Caki2 (cell line): ENCODE measurements around the gene LRRFIP2. TPM values are rescaled to one million over a fixed set of nuclear protein-coding genes. Genes with fewer than 3 reads are reported as not detected.
"Not testable (repeated sequence)": the region's sequence is repeated elsewhere in the genome, so short reads cannot be mapped to it uniquely, and the experiment has no call there.

Experiments used
- DNase-seq: peaks from one replicate; pipeline ENCODE4 v3.0.0-alpha.2; 2015; ENCODE audit warnings: low read depth
- in situ Hi-C: cut with HindIII; loops from 2 replicates; pipeline ENCODE4 v1.10.0; 2016; ENCODE audit warnings: low sequenced_read_pairs, low pct_unique_long_range_greater_than_20kb, mixed read lengths
- total RNA-seq: library from RNA; depleted of rRNA; stranded (reverse); fragments of >200 nt; shearing (Covaris generic); gene quantifications from 2 replicates; pipeline ENCODE4 v1.2.3, GENCODE V29; 2014; ENCODE audit warnings: low replicate concordance

The LRRFIP2 gene
- total RNA-seq, 1 experiment from 2014 or later: 16.2 TPM

DNA sequence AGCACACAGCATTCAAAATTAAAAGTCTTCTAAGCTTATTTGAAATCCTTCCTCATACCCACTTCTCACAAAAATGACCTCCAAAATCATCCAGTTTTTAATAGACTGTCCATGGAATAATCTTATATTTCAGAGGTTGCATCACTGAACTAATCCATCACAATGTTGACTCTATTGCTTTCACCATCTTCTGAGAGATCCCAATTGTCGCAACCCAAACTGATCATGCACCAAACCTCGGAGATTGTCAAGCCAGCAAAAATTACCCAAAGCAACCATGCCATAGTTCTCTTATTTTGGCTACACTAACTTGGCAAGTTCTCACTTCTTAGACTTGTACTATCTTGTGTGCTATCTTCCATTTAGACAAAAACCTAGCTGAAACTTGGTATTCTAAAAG, 75.5 kb downstream of the LRRFIP2 start:
- in situ Hi-C loops: no loop called here
- no peak for DNase-seq

DNA sequence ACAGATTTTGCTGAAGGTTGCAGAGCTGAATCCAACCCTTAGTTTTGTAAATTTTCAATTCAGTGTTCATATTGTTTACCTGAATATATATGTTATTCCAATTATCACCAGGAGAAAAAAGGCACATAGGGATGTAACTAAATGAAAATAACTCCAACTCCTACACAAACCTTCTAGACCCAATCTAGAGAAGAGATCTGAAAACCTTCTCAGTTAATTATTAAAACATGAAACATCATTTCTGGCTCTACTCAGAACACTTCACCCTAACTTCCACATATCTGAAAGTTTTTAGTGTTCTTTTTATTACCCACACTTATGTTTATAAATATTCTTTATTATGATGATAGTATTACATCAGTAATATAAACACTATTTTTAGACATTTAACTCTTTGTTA, 76.6 kb downstream of the LRRFIP2 start:
- DNase-seq: peak; percentile 34
- in situ Hi-C loops: no loop called here

DNA sequence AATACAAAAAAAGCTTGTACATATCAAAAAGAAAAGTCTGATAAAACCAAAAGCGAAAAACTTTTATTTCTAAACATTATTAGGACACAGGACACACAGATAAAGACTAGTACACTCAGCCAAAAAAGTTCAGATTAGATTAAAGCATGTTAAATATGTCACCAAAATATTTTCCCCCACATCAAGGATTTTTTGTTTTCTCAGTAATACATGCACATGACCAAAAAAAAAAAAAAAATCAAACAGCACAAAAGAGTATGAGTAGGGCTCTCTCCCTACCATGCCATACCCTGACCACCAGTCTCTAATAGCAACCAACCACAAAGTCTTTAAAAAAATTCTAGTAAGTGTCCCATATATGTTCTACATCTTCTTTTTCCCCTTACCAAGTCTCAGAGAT, 77.4 kb downstream of the LRRFIP2 start:
- in situ Hi-C loops: no loop called here
- no peak for DNase-seq

DNA sequence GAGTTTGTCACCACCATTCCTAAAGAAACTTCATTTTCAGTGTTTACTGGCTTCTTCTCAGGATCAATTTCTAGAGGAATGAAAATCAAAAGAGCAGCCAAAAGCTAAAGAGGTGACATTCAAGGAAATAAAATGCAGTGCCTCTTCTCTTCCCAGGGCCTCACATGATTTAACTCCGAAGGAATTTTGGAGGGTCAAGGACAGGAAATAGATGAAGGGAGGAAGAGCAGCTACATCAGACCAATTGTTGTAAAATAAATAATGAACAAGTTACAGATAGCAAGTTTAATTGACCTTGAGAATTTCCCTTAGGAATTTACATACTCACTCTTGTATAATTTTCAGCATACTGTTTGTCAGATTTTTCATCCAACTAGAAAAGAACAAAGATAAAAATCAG, 78.1 kb downstream of the LRRFIP2 start:
- peak; percentile 18 for DNase-seq
- in situ Hi-C loops: no loop called here

DNA sequence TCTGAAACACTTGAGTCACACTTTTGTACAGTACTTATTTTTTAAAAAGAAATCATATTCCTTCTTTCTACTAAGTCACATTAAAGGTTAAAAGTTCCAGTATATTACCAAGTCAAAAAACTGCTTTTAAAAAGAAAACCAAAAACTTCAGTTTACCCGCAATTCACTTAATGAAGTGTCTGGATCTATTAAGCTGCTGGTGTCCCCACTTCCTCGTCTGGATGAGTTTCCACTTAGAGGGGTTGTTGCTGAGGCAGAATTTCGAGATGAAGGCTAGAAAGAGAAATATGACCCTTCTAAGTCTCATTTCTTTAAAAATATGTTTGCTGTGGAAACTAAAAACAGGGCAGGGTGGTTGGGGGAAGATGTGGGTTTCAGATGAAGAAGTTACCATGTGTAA, 79.7 kb downstream of the LRRFIP2 start:
- in situ Hi-C loops: no loop called here
- DNase-seq: no peak

DNA sequence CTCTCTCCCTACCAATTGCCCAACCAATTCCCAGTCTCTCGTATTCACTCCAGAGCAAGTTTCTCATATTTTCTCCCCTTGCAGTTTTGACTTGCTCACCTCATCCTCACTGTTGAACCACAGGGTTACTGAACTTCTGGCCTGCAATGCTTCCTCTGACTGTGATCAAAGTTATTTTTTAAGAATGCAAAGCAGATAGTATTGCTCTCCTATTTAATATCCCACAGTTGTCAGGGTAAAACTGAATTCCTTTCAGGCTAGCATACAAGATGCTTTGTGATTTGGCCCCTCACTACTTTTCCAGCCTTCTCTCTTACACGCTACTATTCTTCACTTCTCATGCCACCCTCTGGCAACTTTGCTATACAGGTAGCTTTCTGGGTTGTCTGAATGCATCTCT, 80.9 kb downstream of the LRRFIP2 start:
- no peak for DNase-seq
- in situ Hi-C loops: no loop called here

DNA sequence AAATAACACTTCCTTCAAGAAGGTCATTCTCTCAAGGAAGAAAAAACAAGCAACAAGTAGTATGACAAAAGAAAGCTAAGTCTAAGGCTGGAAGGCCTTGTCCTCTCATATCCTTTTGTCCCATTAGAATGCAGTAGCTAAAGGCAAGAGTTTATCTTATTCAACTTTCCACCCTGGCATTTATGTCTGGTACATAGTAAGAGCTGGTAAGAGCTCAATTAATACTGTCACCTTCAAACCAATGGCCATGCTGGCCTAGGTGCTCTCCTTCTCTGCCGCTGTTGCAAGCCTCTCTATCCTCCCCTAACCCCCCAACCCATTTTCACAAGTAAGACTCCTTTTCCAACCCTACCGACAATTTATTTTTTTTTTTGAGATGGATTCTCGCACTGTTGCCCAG, 81.9 kb downstream of the LRRFIP2 start:
- in situ Hi-C loops: no loop called here
- DNase-seq: no peak

DNA sequence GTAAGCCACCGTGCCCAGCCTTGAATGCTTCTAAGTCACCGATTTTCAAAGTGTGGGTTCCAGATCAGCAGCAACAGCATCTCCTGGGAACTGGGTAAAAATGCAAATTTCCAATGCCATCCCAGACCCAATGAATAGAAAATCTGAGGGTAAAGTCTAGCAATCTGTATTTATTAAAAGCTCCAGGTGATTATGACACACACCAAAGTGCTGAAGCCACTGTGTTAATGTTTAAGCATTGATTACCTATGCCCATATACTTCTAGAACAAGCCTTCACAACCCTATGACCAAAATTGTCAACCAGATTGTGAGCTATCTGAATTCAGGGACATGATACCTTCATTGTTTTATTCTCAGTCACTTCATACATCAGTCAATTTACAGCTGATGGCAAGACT, 86.5 kb downstream of the LRRFIP2 start:
- DNase-seq: no peak
- in situ Hi-C loops: no loop called here

DNA sequence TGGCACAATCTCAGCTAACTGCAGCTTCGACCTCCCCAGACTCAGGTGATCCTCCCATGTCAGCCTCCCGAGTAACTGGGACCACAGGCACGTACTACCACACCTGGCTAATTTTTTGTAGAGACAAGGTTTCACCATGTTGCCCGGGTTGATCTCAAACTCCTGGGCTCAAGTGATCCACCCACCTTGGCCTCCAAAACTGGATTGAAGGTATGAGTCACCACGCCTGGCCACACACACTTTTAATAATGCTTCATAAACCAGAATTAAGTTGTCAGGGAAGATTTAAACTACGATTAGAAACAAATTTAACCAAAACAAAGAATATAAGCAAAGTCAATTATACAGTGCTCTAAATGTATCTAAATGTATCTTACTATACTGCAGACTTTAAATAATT, 87.5 kb downstream of the LRRFIP2 start:
- no peak for DNase-seq
- in situ Hi-C loops: no loop called here

DNA sequence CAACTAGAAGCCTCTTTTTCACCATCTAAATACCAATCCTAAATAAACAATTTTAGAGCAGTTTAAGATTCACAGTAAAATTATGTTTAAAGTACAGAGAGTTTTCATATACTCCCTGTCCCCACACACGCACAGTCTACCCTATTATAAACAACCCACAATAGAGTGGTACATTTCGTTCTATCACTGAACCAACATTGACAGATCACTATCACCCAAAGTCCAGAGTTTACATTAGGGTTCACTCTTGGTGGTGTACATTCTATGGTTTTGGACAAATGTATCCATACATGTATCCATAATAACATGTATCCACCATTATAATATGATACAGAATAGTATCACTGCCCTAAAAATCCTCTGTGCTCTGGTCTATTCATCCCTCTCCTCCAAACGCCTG, 92.1 kb downstream of the LRRFIP2 start:
- in situ Hi-C loops: no loop called here
- no peak for DNase-seq

DNA sequence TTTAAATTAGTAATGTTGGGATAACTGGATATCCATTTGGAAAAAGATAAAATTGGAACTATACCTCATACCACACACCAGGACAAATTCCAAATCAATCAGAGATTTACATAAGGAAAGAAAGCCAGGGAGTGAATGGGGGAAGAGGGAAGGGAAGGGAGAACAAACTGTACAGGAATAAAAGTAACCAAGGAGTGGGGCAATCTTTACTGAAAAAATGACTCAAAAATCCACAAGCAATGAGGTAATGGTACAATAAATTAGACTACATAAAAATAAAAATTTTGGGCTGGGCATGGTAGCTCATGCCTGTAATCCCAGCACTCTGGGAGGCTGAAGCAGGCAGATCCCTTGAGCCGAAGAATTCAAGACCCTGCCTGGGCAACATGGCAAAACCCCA, 98.4 kb downstream of the LRRFIP2 start:
- no peak for DNase-seq
- in situ Hi-C loops: no loop called here

DNA sequence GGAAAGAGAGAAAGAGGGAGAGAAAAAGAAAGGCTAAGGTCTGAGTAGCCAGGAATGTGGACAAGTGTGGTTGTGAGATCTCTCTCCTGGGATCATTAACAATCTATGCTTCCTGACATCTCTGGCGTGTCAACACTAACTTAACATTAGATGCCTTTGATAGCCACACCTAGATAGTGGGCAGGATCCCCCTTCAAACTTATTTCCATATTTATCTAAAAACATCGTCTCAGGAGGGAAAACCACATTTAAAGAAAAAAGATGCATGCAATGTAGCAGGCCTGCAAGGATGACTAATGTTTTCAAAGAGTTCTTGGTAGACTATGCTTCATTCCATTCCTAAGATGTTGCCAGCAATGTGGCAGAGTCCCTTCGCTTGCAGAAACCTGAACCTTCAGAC, 100.2 kb downstream of the LRRFIP2 start:
- in situ Hi-C loops: no loop called here
- DNase-seq: peak; percentile 55

DNA sequence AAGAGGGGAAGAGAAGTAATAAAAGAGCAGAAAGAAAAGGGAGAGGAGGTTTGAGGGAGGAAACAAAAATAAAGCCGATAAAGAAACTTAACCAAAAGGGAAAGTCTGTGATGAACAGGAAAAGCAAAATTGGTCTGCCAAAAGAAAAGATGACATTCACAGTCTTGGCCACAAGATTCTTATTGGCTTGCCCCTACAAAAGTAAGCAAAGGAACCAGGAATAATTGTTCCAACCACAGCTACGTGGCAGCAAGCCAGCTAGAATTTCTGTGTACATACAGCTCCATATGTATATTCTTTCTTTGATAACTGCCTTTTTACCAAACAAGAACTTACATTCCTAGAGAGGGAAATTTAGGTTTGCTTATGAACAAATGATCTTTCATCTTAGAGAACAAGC, 101.5 kb downstream of the LRRFIP2 start:
- no peak for DNase-seq
- in situ Hi-C loops: no loop called here

DNA sequence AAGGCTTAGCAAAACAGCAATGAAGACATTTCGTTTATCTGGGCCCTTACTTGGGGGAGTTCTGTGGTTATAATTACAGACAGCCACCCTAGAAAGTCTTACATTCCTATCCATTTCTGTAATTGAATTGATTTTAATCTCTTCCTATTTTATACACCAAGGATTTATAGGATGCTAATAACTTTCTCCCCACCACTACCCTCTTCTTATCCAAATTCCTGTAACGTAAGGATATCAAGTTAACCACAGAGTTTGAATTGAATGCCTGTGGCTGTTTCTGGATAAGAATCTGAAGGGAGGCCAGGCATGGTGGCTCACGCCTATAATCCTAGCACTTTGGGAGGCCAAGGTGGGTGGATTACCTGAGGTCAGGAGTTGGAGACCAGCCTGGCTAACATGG, 102.5 kb downstream of the LRRFIP2 start:
- in situ Hi-C loops: no loop called here

DNA sequence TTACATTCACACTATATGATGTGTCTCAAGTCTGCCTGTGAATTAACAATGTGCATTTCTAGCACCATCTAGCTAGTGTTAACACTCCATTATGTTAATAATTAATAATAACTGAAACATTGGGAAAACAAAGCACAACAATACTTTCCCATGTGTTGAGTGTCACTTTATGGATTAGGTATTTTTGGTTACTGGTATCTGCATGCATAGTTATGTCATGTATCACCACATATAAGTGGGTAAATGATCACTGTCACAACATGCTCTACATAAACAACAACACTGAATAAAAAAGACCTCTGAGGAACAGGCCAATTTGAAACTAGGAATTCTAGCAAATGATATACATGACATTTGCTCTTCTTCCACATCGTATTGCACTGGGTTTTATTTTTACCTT, 106.4 kb downstream of the LRRFIP2 start:
- DNase-seq: peak; percentile 7
- in situ Hi-C loops: no loop called here

More for the DNA sequence above, 102.5 kb downstream of the LRRFIP2 start:
- DNase-seq: no peak

DNA sequence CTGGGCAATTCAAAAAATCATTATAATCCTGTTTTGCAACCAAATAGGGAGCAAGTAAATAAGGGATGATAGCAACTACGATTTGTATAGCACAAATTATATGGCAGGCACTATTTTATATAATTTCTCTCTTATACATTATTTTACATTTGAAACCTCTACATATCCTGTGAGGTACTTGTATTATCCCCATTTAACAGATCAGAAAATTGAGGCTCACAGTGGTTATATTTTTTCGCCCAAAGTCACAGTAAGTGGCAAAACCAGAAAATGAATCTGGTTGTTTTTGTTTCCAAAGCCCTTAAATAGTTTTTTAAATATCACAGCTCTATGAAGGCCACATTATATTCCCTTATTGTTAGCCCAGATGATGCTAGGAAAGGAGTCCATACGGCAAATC, 106.8 kb downstream of the LRRFIP2 start:
- DNase-seq: no peak
- in situ Hi-C loops: no loop called here

DNA sequence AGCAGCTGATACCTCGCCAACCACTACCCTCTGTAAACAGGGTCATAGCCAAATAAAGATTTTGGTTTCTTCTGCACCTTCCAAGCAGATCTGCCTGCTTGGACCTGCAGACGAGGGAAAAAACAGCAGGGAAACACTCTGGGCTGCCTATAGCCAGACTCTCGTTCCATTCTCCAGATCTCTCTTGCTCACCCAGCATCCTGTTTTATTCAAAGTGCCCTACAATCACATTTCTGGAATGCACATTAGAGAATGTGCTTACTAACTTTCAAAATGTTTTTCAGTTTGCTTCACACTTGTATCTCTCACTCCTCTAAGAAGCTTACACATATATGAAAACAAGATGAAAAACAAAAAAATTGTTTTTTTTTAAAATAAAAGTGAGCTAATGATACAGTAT, 109.6 kb downstream of the LRRFIP2 start:
- in situ Hi-C loops: no loop called here

DNA sequence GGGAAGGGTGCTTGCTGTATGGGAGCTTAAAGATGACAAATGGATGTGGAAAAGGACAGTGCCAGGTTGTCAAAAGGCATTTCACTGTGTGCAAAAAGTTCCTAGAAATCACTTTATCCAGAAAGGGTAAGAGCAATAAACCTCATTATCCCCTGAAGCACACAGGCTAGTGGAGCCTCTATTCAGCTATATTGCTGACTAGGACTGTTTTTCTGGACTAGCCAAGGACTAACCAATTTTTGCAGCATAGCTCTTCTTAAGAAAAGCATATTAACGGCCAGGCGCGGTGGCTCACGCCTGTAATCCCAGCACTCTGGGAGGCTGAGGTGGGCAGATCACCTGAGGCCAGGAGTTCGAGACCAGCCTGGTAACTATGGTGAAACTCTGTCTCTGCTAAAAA, 116.3 kb downstream of the LRRFIP2 start:
- in situ Hi-C loops: no loop called here
- DNase-seq: no peak

More for the DNA sequence above, 109.6 kb downstream of the LRRFIP2 start:
- no peak for DNase-seq

DNA sequence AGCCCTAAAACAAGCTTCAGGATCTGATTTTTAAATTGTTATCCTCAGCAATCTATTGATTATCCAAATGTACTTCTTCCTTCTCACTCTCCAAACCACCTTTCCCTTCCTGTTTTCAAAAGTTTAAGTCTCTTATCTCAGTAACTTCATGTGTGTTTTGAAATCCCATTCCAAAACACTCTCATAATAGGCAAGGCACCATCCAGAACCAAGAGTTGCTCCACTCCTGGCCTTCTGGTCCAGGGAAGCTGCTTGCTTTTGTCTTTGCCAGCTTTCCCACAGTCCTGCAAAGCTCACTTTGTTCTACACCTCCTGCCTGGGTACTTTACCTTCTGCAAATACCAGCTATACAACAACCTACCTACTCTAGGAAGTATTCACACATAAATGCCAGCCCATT, 117.6 kb downstream of the LRRFIP2 start:
- in situ Hi-C loops: no loop called here
- no peak for DNase-seq

DNA sequence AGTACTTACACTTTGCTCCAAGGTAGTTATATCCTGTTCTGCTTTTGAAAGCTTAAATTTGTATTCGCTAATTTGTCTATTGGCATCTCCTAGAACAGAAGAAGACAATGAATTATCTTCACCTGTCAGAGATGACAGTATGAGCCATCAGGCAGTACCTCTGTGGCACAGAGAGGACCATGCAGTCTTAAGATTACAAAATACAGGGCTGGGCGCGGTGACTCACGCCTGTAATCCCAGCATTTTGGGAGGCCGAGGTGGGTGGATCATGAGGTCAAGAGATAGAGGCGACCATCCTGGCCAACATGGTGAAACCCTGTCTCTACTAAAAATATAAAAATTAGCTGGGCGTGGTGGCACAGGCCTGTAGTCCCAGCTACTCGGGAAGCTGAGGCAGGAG, 119.3 kb downstream of the LRRFIP2 start:
- in situ Hi-C loops, DNase-seq: not testable (repeated sequence)

DNA sequence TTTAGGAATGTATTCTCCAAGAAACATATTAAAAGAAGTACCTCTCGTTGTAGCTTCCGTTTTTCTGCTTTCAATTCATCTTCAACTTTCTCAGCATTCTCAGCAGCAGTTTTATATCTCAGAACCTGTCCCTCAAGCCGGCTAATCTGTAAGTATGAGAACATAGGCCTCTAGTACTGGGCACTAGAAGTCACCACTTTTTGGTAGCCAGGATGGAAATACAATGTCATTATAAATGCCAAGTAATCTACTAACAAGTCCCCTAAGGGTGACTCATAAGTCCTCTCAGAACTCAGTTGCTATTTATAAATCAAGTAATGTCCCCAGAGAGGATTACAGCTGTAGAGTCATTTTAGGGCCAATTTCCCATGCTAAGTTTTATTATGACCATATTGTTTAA, 120.0 kb downstream of the LRRFIP2 start:
- no peak for DNase-seq

More for the DNA sequence above, 120.0 kb downstream of the LRRFIP2 start:
- in situ Hi-C loops: no loop called here
